RWPE1 (cell line): ENCODE results near the gene FCRL1.

Experiments
- CTCF ChIA-PET: fragments of 350-600 bp; sonication (Branson Sonifier 250); formaldehyde crosslinking; extraction: SDS; loops from one replicate; lab custom pipeline; 2021; lab: Yijun Ruan, JAX
- POLR2A ChIA-PET: fragments of 400-600 bp; formaldehyde crosslinking; extraction: SDS; loops from one replicate; lab custom pipeline; 2020; ENCODE audit warnings: antibody characterized with exemption; ENCODE audit not compliant: low non-redundant PET; lab: Yijun Ruan, JAX
- DNase-seq: peaks from one replicate; pipeline ENCODE4 v3.0.0; 2012; ENCODE audit warnings: low spot score
- H3K27ac ChIP-seq: fragments of 450-650 bp; 2 replicates; pipeline ENCODE4 v1.5.1; 2017
- TF ChIP-seq, protein P1 (sequence below): fragments of 450-650 bp; conservative IDR thresholded peaks from 2 replicates; pipeline ENCODE4 v1.5.1; 2017; ENCODE audit warnings: low read depth, mild to moderate bottlenecking

FCRL1 gene

DNA sequence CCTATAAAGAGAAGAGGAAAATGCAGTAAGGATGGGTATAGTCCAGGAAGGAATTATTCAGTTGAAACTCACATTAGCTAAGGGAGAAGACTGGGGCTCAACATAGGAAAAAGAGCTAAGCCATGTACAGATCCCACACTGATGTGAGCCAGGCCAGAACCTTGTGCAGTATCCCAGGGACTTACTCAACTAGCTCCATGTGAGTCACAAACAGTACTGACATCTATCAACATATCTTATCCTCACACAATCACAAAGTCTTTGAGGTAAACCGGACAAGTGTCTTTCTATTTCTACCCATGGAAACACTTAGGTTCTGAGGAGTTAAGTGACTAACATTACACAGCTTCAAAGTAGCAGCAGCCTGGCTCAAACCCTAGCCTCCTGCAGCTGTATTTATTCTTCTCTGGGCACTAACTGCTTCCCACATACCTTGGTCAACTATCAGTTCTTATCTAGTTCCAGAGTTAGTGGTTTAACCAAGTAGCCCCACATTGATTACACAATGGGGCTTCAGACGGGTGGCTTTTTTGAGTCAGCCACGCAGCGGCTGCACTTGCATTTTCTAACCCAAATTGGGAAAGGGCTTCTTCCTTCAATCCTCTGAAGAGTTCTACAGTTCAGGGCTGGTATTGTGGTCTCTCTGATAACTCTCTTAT is 12.2 kb upstream of the FCRL1 start:
- TF ChIP-seq, protein P1, sequence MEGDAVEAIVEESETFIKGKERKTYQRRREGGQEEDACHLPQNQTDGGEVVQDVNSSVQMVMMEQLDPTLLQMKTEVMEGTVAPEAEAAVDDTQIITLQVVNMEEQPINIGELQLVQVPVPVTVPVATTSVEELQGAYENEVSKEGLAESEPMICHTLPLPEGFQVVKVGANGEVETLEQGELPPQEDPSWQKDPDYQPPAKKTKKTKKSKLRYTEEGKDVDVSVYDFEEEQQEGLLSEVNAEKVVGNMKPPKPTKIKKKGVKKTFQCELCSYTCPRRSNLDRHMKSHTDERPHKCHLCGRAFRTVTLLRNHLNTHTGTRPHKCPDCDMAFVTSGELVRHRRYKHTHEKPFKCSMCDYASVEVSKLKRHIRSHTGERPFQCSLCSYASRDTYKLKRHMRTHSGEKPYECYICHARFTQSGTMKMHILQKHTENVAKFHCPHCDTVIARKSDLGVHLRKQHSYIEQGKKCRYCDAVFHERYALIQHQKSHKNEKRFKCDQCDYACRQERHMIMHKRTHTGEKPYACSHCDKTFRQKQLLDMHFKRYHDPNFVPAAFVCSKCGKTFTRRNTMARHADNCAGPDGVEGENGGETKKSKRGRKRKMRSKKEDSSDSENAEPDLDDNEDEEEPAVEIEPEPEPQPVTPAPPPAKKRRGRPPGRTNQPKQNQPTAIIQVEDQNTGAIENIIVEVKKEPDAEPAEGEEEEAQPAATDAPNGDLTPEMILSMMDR: no peak
- no peak overlapping the region for H3K27ac ChIP-seq
- POLR2A ChIA-PET: no interaction called here
- no peak for DNase-seq
- CTCF ChIA-PET: interaction anchor here (0.6 kb wide), 2 partner anchors 68 to 113 kb away, joined by 3 to 4 read pairs; no protein-coding TSS in a partner anchor

DNA sequence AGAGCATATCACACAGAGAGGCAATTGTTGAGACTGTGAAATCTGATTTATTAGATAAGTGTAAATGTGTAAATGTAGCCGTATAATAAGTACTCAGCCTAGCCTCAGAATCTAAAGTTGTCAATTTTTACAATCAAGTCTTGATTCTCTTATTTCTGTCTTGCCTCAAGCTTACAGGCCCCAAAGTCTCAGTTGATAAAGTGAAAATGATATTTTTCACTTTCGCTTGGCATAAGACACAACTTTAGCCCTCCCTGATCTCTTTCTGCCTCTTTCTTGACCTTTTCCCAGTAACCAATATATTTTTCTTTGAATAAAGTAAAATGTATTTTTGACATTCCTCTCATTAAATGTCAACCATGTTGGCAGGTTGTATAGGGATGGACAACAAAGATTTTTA is 11.0 kb upstream of the FCRL1 start:
- TF ChIP-seq, protein P1: no peak
- H3K27ac ChIP-seq: no peak overlapping the region
- ChIA-PET CTCF (no interaction called here), POLR2A (no interaction called here)
- no peak for DNase-seq

DNA sequence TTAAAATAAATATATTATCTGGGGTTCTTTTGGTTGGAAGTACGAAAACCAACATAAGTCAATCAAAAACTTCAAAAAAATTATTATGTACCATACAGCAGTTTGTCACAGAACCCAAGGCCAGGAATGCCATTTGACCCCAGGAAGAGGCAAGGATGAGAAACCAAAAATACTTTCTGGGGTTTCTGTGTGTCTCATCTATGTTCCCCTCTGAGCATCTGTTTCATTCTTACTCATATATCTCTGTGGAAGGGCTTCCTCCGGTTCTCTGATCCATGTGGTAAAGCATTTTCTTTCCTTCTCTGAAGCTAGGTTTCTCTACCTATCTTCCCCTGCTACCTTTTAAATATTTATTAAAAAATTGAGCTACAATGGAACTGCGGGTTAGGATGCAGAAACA is 9.8 kb upstream of the FCRL1 start:
- CTCF ChIA-PET: no interaction called here
- POLR2A ChIA-PET: no interaction called here
- DNase-seq: no peak
- TF ChIP-seq, protein P1: no peak
- H3K27ac ChIP-seq: no peak overlapping the region

DNA sequence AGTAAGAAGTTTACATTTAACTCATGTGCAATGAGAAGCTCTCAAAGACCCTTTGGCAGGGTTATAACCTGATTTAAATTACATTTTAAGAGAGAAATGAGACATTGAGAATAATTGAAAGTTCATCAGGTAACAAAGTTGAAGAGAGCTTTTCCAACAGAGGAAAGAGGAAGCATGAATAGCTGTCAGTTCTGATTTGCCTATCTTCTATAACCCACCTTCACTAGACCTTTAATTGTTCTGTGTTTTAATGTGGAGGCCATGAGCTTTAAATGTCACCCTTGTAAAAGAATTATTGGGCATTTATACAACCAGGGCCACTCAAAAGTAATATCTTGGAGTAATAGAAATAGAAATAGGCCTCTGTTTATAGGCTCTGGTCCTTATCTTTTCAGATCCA is 9.3 kb upstream of the FCRL1 start:
- ChIA-PET CTCF (interaction anchor here (0.6 kb wide), 1 partner anchor 160 kb away, joined by 3 read pairs; no protein-coding TSS in a partner anchor), POLR2A (no interaction called here)
- TF ChIP-seq, protein P1: no peak
- DNase-seq: no peak
- no peak overlapping the region for H3K27ac ChIP-seq

DNA sequence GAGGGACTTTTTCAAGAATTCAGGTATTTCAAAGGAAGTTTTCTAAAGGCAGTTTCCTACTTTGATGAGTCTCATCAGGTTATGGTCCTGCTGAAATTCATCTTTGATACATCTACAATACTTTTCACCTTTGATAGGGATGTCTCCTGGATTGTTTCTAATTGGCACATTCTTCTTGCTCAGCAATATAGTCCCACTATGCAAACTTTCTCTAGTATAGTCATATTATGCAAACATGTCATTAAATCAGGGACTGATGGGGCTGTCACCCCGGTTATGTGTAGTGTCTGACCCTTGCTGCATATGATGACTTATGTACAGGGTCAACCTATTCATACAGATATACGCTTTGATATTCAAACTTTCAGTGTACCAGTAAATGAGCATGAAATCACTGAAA is 379 bp upstream of the FCRL1 start:
- TF ChIP-seq, protein P1: no peak
- ChIA-PET POLR2A (no interaction called here), CTCF (interaction anchor here (0.6 kb wide), 1 partner anchor 192 kb away, joined by 3 read pairs; no protein-coding TSS in a partner anchor)
- no peak overlapping the region for H3K27ac ChIP-seq
- no peak for DNase-seq

DNA sequence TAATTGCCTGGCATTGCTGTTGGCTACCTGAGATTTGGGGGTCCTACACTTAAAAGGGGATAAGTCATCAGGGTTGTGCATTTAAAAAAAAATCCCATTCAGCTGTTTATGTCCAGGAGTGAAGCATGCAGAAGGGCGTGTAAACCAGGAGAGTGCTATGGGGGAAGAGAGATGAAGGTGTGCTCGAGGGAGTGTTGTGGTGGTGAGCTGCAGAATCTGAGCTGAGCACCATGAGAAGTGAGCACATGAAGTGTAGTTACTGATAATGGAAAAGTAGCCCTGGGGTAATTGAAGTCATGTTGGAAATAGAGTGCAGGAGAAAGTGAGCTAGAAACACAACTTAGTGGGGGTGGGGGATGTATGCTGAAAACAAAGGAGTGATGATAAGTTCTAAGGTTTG is 705 bp downstream of the FCRL1 start:
- POLR2A ChIA-PET: no interaction called here
- CTCF ChIA-PET: no interaction called here
- no peak overlapping the region for H3K27ac ChIP-seq
- TF ChIP-seq, protein P1: no peak
- DNase-seq: no peak
